Panc1 (cell line): ENCODE measurements around the gene PIK3CD. TPM values are rescaled to one million over a fixed set of nuclear protein-coding genes. Genes with fewer than 3 reads are reported as not detected.

Experiments
- ATAC-seq: fragments of 200-7000 bp; cut with Tn5 transposase; 2 replicates; pipeline ENCODE4 v1.9.1; 2020; ENCODE audit warnings: mild to moderate bottlenecking, moderate library complexity
- BruUV-seq: library from RNA; stranded (reverse); fragments of 400-500 nt; replicated peaks from 2 replicates; lab custom pipeline; 2021; lab: Mats Ljungman, UMichigan
- CTCF ChIA-PET: fragments of 300-600 bp; sonication (Branson Sonifier 250); formaldehyde crosslinking; loops from one replicate; lab custom pipeline; 2022; ENCODE audit warnings: antibody characterized with exemption; lab: Charles Lee
- POLR2A ChIA-PET: fragments of 300-600 bp; sonication (Branson Sonifier 250); formaldehyde crosslinking; loops from one replicate; lab custom pipeline; 2022; ENCODE audit warnings: antibody characterized with exemption; lab: Charles Lee
- DNase-seq: peaks from one replicate; pipeline ENCODE4 v3.0.0-alpha.2; 2010; ENCODE audit warnings: low read depth, low spot score
- H3K27ac ChIP-seq: 2 replicates; pipeline ENCODE4 v1.5.1; 2011; ENCODE audit warnings: mild to moderate bottlenecking, low read length, inconsistent platforms
- H3K27me3 ChIP-seq: fragments of 200-500 bp; sonication (Bioruptor generic); 2 replicates; pipeline ENCODE4 v1.6.0; 2014; ENCODE audit warnings: low read length, inconsistent platforms; ENCODE audit not compliant: control insufficient read depth, insufficient read depth
- H3K36me3 ChIP-seq: fragments of 200-500 bp; sonication (Bioruptor generic); 2 replicates; pipeline ENCODE4 v1.5.1; 2014; ENCODE audit warnings: inconsistent platforms, mild to moderate bottlenecking, low read length, moderate library complexity; ENCODE audit not compliant: control insufficient read depth, insufficient read depth
- H3K4me1 ChIP-seq: 2 replicates; pipeline ENCODE4 v1.5.1; 2011; ENCODE audit warnings: inconsistent platforms, mild to moderate bottlenecking, low read length, moderate library complexity; ENCODE audit not compliant: control insufficient read depth, insufficient read depth
- H3K4me3 ChIP-seq, 2 experiments: 2 replicates each; pipeline ENCODE4 v1.5.1; 2011 to 2012; ENCODE audit warnings: low read depth in 2 of 2, low read length in 2 of 2, mild to moderate bottlenecking in 2 of 2, inconsistent platforms in 1 of 2, moderate library complexity in 1 of 2
- H3K9me3 ChIP-seq: fragments of 200-500 bp; sonication (Bioruptor generic); 2 replicates; pipeline ENCODE4 v1.5.1; 2014; ENCODE audit warnings: low read depth, mild to moderate bottlenecking, inconsistent platforms, low read length, moderate library complexity; ENCODE audit not compliant: control insufficient read depth, insufficient read depth
- CTCF ChIP-seq: fragments of 450-650 bp; IDR thresholded peaks from 2 replicates; pipeline ENCODE4 v1.5.1; 2017; ENCODE audit warnings: mild to moderate bottlenecking
- POLR2AphosphoS5 ChIP-seq: IDR thresholded peaks from 2 replicates; pipeline ENCODE4 v1.6.1; 2012; ENCODE audit warnings: mild to moderate bottlenecking, low read depth, low read length, moderate library complexity
- REST ChIP-seq, 2 experiments: IDR thresholded peaks; 2 replicates each; pipeline ENCODE4 v1.6.1; 2011 to 2012; ENCODE audit warnings: low read depth in 2 of 2, control low read depth in 1 of 2, low read length in 1 of 2, mild to moderate bottlenecking in 1 of 2, moderate library complexity in 1 of 2; ENCODE audit not compliant: insufficient read depth in 1 of 2
- SIN3A ChIP-seq: IDR thresholded peaks from 2 replicates; pipeline ENCODE4 v1.6.1; 2012; ENCODE audit warnings: low read depth, mild to moderate bottlenecking, low read length, moderate library complexity, borderline replicate concordance; ENCODE audit not compliant: insufficient read depth
- TCF7L2 ChIP-seq: IDR thresholded peaks from 2 replicates; pipeline ENCODE4 v1.6.1; 2011; ENCODE audit warnings: mild to moderate bottlenecking, low read depth, low read length, inconsistent platforms
- in situ Hi-C: cut with HindIII; loops from 2 replicates; pipeline ENCODE4 v1.10.0; 2016; ENCODE audit warnings: low sequenced_read_pairs, low pct_unique_long_range_greater_than_20kb
- intact Hi-C: fragments of 100-400 bp; cut with micrococcal nuclease; formaldehyde crosslinking; loops from one replicate; pipeline ENCODE4 v1.10.0; 2022; ENCODE audit not compliant: unreplicated experiment
- total RNA-seq: library from RNA; stranded (reverse); gene quantifications from one replicate; pipeline ENCODE4 v1.2.1, GENCODE V29; 2021; ENCODE audit not compliant: unreplicated experiment

Gene PIK3CD
- total RNA-seq, 1 experiment from 2014 or later = 12.5 TPM

- no peak for ATAC-seq
- no peak for DNase-seq
- Histone ChIP-seq H3K9me3 (no peaks in the 10 kb centered on the region), H3K4me3 (no peak overlapping the region), H3K27ac (no peak overlapping the region), H3K36me3 (no peaks in the 10 kb centered on the region), H3K27me3 (no peaks in the 10 kb centered on the region), H3K4me1 (peaks cover 5% of the 10 kb centered on the region; the same call in 1 of the 2 replicates)
- intact Hi-C loops = no loop called here
- TF ChIP-seq POLR2AphosphoS5 = no peak
- POLR2A ChIA-PET = no interaction called here
- BruUV-seq = no TSS peak
- in situ Hi-C loops = no loop called here
- CTCF ChIA-PET = no interaction called here
These were observed 7.9 kb upstream of the PIK3CD start for GRCh38 chr1:9643351-9644256.

GRCh38 chr1:9646037-9646436, 5.5 kb upstream of the PIK3CD start:
- Histone ChIP-seq H3K27ac (no peak overlapping the region), H3K9me3 (no peaks in the 10 kb centered on the region), H3K4me1 (peaks cover 5% of the 10 kb centered on the region; the same call in 1 of the 2 replicates), H3K27me3 (no peaks in the 10 kb centered on the region), H3K4me3 (no peak overlapping the region), H3K36me3 (no peaks in the 10 kb centered on the region)
- no peak for TF ChIP-seq TCF7L2
- no peak for TF ChIP-seq POLR2AphosphoS5
- TF ChIP-seq REST (IDR thresholded peaks at IDR 0.05; ENCODE audit: insufficient read depth in 1 of 2, low read depth in 2 of 2, low read length in 1 of 2) = no peak
- no peak for TF ChIP-seq CTCF
- no peak for TF ChIP-seq SIN3A
- POLR2A ChIA-PET = no interaction called here
- DNase-seq = no peak
- in situ Hi-C loops = no loop called here
- intact Hi-C loops = no loop called here
- BruUV-seq = no TSS peak
- ATAC-seq = no peak
- CTCF ChIA-PET = no interaction called here

DNA sequence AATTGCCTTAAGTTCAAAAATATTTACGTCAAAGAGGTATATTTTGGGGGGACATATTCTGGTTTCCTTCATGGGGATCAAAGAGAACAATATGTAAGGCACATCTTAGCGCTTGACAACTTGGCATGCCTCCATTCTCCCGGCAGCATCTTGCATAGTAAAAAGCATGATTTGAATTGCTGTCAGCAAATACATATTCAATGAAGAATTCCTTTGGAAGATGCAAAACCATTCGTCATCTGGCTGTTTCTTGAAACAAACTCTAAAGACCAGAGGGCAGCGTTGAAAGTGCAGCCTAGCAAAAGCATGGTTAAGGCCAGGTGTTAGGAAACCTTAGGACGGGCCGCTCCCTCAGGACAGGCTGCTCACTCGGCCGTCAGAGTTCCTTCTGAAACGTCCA, 3.4 kb upstream of the PIK3CD start:
- CTCF ChIA-PET = no interaction called here
- ATAC-seq = no peak

More for the DNA sequence above, 3.4 kb upstream of the PIK3CD start:
- Histone ChIP-seq H3K4me1 (peaks cover 5% of the 10 kb centered on the region; the same call in 1 of the 2 replicates), H3K36me3 (no peaks in the 10 kb centered on the region), H3K9me3 (no peaks in the 10 kb centered on the region), H3K4me3 (no peak overlapping the region), H3K27me3 (no peaks in the 10 kb centered on the region), H3K27ac (no peak overlapping the region)
- intact Hi-C loops (no loop called here), in situ Hi-C loops (no loop called here)
- POLR2A ChIA-PET = interaction anchor here (0.6 kb wide), 1 partner anchor 559 kb away, joined by 6 read pairs; no protein-coding TSS in a partner anchor
- no peak for TF ChIP-seq REST (IDR thresholded peaks at IDR 0.05; ENCODE audit: insufficient read depth in 1 of 2, low read depth in 2 of 2, low read length in 1 of 2)
- no peak for TF ChIP-seq CTCF
- TF ChIP-seq POLR2AphosphoS5 = no peak
- no peak for TF ChIP-seq TCF7L2
- TF ChIP-seq SIN3A = no peak
- no TSS peak for BruUV-seq
- DNase-seq = no peak
